Myocyte (in vitro differentiated cells): ENCODE results near the gene NFATC1. TPM values are rescaled to one million over a fixed set of nuclear protein-coding genes. Genes with fewer than 3 reads are reported as not detected.
A peak's percentile ranks its signal among the peaks of the same experiment; 100 is the strongest.

Source experiments
- DNase-seq: peaks from one replicate; pipeline ENCODE4 v3.0.0-alpha.2; 2012; ENCODE audit warnings: low read depth
- total RNA-seq: library from RNA; depleted of rRNA; stranded (reverse); fragments of >200 nt; gene quantifications from 2 replicates; pipeline ENCODE4 v1.2.3, GENCODE V29; 2014

Gene NFATC1
- total RNA-seq, 1 donor from 2014 or later: 8.7 TPM

DNA sequence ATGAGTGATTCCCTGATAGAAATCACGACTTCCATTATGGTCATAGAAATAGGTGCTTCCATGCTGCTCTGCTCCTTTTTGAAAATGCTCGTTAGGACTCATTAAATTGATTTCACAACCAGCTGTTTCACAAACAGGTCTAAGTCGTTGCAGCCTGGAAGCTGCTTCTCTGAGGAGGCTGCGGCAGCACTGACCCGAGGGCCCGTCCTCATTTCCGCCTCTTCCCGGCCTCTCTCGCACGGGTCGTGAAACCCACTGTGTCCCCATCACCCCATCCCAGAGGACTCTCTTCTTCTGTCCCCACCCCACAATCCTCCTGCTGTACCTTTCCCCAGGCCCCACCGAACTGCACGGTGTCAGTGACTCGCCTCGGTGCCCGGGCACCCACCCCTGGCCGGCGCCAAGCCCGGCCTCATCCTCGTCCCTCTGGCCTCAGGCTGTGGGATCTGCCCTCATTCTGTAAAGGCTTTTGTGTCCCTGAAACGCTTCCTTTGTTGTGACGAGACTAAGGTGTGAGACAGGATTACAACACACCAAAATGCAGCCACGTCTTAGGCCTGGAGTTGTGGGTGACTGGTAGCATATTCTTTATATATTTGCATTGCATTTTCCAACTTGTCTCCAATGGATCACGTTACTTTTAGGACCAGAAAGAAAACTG lies 171.2 kb downstream of the NFATC1 start:
- DNase-seq: no peak

DNA sequence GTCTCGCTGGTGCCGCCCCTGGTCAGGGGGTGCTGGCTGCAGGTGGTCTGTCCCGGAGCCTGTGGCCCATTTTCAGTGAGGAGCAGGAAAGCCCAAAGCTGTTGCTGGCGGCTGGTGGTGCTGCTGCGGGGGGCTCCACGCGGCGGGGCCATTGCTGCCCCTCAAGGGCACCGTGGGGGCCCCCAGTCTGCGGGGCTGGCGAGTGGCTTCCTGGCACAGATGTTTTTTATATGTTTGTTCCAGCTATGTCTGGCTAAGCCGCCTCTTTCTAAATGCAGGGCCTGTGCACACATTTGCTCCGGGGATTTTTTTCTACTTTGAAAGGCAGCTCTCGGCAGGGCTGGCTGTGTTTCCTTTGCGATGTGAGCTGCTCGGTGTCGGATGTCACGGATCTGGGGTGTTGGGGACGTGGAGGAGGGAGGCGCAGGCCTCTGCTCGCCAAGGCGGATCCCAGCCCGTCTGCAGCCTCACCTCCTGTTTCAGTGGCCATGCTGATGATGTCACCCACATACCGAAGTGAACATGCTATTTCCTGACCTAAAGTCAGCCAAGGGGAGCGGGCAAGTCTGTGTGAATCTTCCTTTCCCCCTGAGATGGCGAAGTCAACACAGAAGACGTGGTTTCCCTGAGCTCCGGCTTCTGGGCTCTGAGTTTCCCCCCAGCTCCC lies 171.9 kb downstream of the NFATC1 start:
- DNase-seq: peak; percentile 94

GRCh38 chr18:79568543-79569205 lies 172.9 kb downstream of the NFATC1 start:
- DNase-seq: no peak

- no peak for DNase-seq
Measured at GRCh38 chr18:79569720-79570119, 174.0 kb downstream of the NFATC1 start.

- peak; percentile 88 for DNase-seq
Measured at GRCh38 chr18:79570266-79571201, 174.8 kb downstream of the NFATC1 start.

- no peak for DNase-seq
Measured at GRCh38 chr18:79571211-79572092, 175.7 kb downstream of the NFATC1 start.

- DNase-seq: no peak
Measured at GRCh38 chr18:79572093-79572780, 176.5 kb downstream of the NFATC1 start.

DNA sequence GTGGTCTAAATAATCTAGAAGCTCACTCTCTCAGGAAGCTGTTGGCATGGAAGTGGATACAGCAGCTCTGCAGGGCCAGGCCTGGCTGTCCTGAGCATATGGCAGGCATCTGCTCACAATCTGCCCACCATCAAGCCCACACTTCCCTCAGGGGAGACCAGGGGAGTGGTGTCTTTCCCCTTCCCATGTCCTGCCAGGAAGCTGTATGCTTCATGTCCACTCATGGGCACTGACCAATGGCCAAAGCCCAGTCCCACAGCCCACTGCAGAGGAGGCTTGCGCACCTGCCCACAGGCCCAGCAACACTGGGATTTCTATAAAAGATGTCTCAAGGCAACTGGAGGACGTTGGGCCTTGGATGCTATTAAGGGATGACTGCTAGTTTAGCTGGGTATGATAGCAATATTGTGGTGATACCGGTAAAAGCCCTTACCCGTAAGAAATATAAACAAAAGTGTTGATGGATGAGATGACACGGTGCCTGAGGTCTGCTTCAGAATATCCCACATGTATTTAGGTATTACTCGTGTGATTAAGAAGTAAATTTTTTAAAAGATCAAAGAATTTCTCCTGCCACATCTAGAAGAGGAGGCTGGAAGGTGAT lies 177.2 kb downstream of the NFATC1 start:
- DNase-seq: no peak

DNA sequence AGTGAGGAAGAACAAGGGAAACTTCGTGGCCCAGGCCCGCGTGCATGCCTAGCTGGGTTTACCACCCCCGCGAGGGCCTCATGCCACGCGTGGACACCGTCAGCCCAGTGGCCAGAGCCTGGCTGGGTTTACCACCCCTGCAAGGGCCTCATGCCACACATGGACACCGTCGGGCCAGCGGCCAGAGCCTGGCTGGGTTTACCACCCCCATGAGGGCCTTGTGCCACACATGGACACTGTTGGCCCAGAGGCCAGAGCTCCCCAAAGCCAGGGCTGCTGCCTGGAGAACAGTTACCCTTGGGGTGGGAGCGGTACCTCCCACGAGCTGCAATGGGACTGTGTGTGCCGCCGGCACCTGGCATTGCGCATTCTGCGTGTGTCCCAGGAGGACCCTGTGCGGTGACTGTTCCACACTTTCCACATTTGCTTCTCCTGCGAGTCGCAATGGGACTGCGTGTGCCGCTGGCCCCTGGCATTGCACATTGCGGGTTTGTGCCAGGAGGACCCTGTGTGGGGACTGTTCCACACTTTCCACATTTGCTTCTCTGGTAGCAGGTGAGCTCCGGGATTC lies 178.3 kb downstream of the NFATC1 start:
- no peak for DNase-seq

DNA sequence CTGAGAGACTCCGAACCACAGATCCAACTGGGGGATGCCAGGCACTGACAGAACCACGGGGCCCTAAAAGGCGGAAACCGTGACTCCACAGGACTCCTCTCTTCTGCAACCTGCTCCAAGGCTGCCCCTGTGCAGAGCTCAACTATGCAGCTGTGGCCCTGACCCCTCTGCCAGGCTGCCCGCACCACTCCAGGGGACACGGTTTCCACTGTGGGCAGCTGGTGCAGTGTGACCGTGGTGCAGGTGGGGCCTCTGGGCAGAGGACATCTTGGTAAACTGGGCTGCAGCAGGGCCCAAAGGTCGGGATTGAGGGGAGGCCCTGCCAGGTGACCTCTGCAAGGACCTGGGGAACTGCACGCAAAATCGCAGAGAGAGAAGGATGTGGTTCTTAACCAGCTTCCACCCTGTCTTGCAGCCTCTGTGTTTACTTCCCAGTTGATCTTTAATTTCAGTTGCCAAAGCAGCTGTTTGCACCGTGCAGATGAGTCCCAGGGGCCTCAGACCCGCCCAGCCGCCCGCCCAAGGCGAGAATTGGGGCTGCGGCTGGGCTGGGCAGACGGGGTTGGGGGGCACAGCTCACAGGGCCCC lies 179.3 kb downstream of the NFATC1 start:
- no peak for DNase-seq

DNA sequence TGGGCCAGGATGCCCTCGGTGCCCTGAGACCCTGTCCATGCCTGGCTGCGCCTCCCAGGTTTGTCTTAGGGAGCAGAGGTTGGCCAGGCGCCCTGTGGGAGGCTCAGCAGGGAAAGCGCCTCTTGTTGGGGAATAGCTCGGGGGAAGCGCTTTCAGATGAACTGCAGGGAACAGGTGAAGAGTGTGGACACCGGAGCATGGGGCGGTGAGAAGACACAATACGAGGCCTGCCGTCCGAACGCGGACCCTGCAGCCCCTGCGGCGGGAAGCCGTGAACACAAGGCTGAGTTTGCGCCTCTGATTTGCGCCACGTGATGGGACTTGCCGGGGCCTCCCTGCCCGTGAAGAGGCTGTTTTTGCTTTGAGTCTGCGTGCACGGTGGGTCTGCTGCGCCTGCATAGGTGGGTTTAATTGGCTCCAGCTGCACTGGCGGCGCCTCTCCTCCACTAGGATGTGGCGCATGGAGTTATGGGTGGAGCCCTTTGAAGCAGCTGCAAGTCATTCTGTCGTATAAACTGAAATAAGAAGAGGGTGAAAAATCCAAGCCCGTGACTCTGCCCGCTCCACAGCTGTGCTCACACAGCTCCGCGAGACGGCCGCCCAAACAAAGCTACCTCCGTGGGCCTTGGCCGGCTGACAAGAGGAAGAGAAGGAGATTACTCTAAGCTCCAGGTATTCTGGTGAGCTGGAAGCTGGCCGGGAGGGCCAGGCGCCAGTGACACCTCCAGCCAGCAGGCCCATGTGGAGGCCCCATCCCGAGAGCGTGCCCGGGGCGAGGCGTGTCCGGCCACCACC lies 180.4 kb downstream of the NFATC1 start:
- DNase-seq: peak; percentile 47

DNA sequence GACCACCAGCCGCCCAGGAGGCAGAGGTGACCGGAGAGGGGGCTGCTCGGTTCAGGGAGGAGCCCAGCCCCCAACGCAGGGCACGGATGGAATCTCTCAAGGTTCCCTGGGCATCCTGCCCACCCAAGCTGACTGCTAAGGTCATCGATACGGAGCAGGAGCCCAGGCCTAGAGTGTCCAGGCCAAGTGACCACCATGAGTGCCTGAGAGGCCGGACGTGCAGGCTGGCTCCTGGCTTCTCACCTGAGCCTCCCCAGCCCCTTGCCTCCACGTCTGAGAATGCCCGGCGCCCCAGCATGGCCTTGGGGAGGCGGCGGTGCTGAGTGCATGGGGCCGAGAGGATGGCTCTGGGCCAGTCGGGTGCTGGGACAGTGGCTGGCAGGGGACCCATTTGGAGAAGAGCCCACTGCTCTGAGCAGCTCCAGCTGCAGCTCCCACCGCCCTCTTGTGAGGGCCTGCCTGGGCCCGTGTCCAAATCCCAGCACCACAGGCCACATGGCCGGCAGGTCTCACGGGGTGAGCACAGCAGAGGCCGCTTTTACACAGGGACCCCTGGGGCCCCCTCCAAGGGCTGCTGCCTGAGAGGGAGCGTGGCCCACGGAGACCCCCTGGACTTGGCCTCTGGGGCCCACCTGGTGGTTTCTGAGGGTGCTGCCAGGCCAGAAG lies 181.1 kb downstream of the NFATC1 start:
- DNase-seq: no peak

DNA sequence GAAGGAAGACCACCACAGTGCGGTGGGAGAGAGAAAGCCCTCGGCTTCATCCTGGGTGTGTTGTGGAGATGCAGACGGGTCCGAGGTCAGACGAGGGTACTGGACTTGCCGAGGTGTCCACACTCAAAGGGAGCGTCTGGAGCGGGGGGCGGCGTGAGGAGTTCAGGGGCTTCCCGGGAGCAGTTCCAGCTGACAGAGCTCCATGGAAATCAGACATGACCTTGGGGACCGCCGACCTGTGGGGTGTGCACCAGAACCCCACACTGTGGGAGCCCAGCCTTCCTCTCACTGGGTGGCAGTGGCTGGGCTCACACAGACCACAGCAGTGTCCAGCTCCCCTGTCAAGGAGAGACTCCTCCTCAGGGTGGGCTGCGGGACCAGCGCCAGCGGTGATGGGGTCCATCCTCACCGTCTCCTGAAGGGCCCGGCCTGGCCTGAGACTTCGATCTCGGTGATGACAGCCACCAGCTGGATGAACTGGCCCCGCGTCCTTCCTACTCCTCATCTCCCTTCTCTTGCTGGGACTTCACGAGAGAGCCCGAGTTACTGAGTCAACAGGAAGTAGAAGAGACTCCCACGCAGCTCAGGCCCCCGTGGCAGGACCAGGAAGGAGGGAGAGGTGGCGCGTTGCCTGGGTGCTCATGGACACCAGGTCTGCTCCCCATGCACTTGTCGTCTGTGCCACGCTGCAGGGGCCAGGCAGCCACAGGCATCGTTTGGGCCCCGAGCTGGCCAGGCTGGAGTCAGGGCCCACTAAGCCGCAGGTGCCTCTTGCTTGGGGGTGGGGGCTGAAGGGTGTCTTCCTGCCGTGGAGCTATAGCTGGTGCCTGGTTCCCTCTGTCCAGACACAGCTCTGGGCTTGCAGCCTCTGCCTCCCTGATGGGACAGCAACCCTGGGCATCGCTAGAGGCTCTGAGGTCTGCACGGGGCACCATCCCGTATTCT lies 182.0 kb downstream of the NFATC1 start:
- no peak for DNase-seq

DNA sequence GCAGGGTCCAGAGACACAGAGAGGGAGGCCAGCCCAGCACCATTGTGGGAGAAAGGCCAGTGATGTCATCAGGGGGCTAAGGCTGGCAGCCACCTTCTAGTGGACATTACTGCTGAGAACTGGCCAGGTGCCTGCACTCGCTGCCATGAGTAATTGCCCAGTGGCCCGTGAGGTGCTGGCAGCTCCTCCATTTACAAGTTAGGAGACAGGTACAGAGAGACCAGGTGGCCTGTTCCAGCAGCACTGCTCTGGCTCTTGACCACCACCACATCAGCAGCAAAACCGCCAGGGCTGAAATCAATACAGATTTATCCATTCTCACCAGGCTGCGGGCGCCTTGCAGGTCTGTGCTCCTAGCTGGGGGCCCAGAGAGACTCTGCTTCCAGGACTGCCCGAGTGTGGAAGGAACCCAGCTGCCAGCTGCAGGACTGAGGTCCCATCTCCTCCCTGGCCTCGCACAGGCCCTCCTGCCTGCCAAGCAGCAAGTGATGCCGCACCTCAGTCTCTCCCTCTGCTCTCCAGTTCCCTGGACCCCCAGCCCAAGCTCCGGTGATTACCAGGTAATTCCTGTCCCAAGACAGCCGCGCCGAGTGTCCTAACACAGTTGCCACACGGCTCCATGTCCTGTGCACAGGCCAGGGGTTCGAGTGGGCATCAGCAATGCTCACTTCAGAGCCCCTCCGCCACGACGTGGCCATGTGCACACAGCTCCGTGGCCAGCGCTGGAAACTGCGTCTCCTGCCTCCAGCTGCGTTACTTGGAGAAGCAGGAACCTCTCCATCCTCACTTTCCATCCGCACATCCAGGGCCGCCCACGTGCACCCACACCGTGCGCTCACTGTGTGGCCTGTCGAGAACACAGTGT lies 182.9 kb downstream of the NFATC1 start:
- no peak for DNase-seq
